ENCODE measurements around the gene SLC5A12. TPM values are rescaled to one million over a fixed set of nuclear protein-coding genes. Genes with fewer than 3 reads are reported as not detected.

The SLC5A12 gene
- total and polyA plus RNA-seq, 3 donors from 2014 or later, result 0.12 to 0.47 (median 0.15) TPM

- no peaks in the 10 kb centered on the region for H3K27me3 ChIP-seq
- TF ChIP-seq CTCF (IDR thresholded peaks at IDR 0.05), result peak; percentile 52 to 65 (median 60)
- TF ChIP-seq POLR2A (IDR thresholded peaks at IDR 0.05), result no peak
- intact Hi-C loops (cut with DNase I; ENCODE audit: low total_unique reads), result loop anchor here (10.0 kb wide), 1 partner anchor 411 kb away; no protein-coding TSS in a partner anchor
- no peak overlapping the region for H3K27ac ChIP-seq
- H3K4me1 ChIP-seq, result no peaks in the 10 kb centered on the region
- WGBS, 2 donors, result 49 to 58% methylated on average over 9 of the region's 9 CpGs
- H3K4me3 ChIP-seq, result no peak overlapping the region
- no peaks in the 10 kb centered on the region for H3K36me3 ChIP-seq (ENCODE audit: low read depth, missing control alignments)
- H3K9me3 ChIP-seq, result no peaks in the 10 kb centered on the region
- peak; percentile 71 for DNase-seq
Observed at GRCh38 chr11:26753723-26754504, 32.1 kb upstream of the SLC5A12 start.

GRCh38 chr11:26749927-26750326 is 28.1 kb upstream of the SLC5A12 start:
- Histone ChIP-seq H3K27ac (no peak overlapping the region), H3K4me3 (no peak overlapping the region), H3K9me3 (no peaks in the 10 kb centered on the region), H3K4me1 (no peaks in the 10 kb centered on the region), H3K36me3 (ENCODE audit: low read depth, missing control alignments) (no peaks in the 10 kb centered on the region), H3K27me3 (no peaks in the 10 kb centered on the region)
- intact Hi-C loops (cut with DNase I; ENCODE audit: low total_unique reads), result loop anchor here (10.0 kb wide), 1 partner anchor 415 kb away; no protein-coding TSS in a partner anchor
- TF ChIP-seq POLR2A (IDR thresholded peaks at IDR 0.05) (no peak), CTCF (IDR thresholded peaks at IDR 0.05) (no peak)
- DNase-seq, result no peak

GRCh38 chr11:26743622-26744021 is 21.8 kb upstream of the SLC5A12 start:
- no peaks in the 10 kb centered on the region for H3K27me3 ChIP-seq
- no peak overlapping the region for H3K27ac ChIP-seq
- no peak overlapping the region for H3K4me3 ChIP-seq
- H3K9me3 ChIP-seq, result no peaks in the 10 kb centered on the region
- H3K4me1 ChIP-seq, result no peaks in the 10 kb centered on the region
- intact Hi-C loops (cut with DNase I; ENCODE audit: low total_unique reads), result no loop called here
- H3K36me3 ChIP-seq (ENCODE audit: low read depth, missing control alignments), result no peaks in the 10 kb centered on the region
- no peak for DNase-seq
- TF ChIP-seq POLR2A (IDR thresholded peaks at IDR 0.05) (no peak), CTCF (IDR thresholded peaks at IDR 0.05) (no peak)

- Histone ChIP-seq H3K4me1 (no peaks in the 10 kb centered on the region), H3K27ac (no peak overlapping the region), H3K4me3 (no peak overlapping the region), H3K9me3 (no peaks in the 10 kb centered on the region), H3K27me3 (no peaks in the 10 kb centered on the region), H3K36me3 (ENCODE audit: low read depth, missing control alignments) (no peaks in the 10 kb centered on the region)
- no peak for DNase-seq
- intact Hi-C loops (cut with DNase I; ENCODE audit: low total_unique reads), result no loop called here
- no peak for TF ChIP-seq POLR2A (IDR thresholded peaks at IDR 0.05)
- no peak for TF ChIP-seq CTCF (IDR thresholded peaks at IDR 0.05)
- 76 to 83% methylated on average over 1 of the region's 1 CpG for WGBS, 2 donors
Observed at GRCh38 chr11:26742966-26743365, 21.1 kb upstream of the SLC5A12 start.

GRCh38 chr11:26741036-26741435 is 19.2 kb upstream of the SLC5A12 start:
- no peaks in the 10 kb centered on the region for H3K9me3 ChIP-seq
- no peak for TF ChIP-seq POLR2A (IDR thresholded peaks at IDR 0.05)
- no peak for TF ChIP-seq CTCF (IDR thresholded peaks at IDR 0.05)
- H3K4me3 ChIP-seq, result no peak overlapping the region
- 50 to 61% methylated on average over 2 of the region's 2 CpGs for WGBS, 2 donors
- intact Hi-C loops (cut with DNase I; ENCODE audit: low total_unique reads), result no loop called here
- H3K4me1 ChIP-seq, result no peaks in the 10 kb centered on the region
- DNase-seq, result no peak
- no peaks in the 10 kb centered on the region for H3K36me3 ChIP-seq (ENCODE audit: low read depth, missing control alignments)
- no peaks in the 10 kb centered on the region for H3K27me3 ChIP-seq
- H3K27ac ChIP-seq, result no peak overlapping the region
